Smooth muscle cell (in vitro differentiated cells): ENCODE results near the gene DES. TPM values are rescaled to one million over a fixed set of nuclear protein-coding genes. Genes with fewer than 3 reads are reported as not detected.

Source experiments
- DNase-seq: peaks from one replicate; lab custom pipeline; 2025; ENCODE audit not compliant: unreplicated experiment; lab: John Stamatoyannopoulos, UW
- H2AFZ ChIP-seq: fragments of 200-600 bp; sonication (generic); 2 replicates; pipeline ENCODE4 v1.6.0; 2016; ENCODE audit warnings: antibody characterized with exemption, low read depth, mild to moderate bottlenecking
- H3F3A ChIP-seq: fragments of 200-600 bp; sonication (generic); 2 replicates; pipeline ENCODE4 v1.6.0; 2017; ENCODE audit warnings: antibody characterized with exemption, low read depth
- H3K27ac ChIP-seq: fragments of 200-600 bp; sonication (generic); 2 replicates; pipeline ENCODE4 v1.5.1; 2016; ENCODE audit warnings: low read depth, mild to moderate bottlenecking
- H3K27me3 ChIP-seq: fragments of 200-600 bp; sonication (generic); 2 replicates; pipeline ENCODE4 v1.6.1; 2016; ENCODE audit warnings: low read depth, mild to moderate bottlenecking
- H3K36me3 ChIP-seq: fragments of 200-600 bp; sonication (generic); 2 replicates; pipeline ENCODE4 v1.5.1; 2016; ENCODE audit warnings: low read depth
- H3K4me1 ChIP-seq: fragments of 200-600 bp; sonication (generic); 2 replicates; pipeline ENCODE4 v1.5.1; 2016; ENCODE audit warnings: low read depth
- H3K4me2 ChIP-seq: fragments of 200-600 bp; sonication (generic); 2 replicates; pipeline ENCODE4 v1.6.0; 2016; ENCODE audit warnings: mild to moderate bottlenecking
- H3K4me3 ChIP-seq: fragments of 200-600 bp; sonication (generic); 2 replicates; pipeline ENCODE4 v1.5.1; 2016; ENCODE audit warnings: mild to moderate bottlenecking
- H3K79me2 ChIP-seq: fragments of 200-600 bp; sonication (generic); 2 replicates; pipeline ENCODE4 v1.6.0; 2016; ENCODE audit warnings: low read depth, mild to moderate bottlenecking
- H3K9ac ChIP-seq: fragments of 200-600 bp; sonication (generic); 2 replicates; pipeline ENCODE4 v1.6.0; 2016; ENCODE audit warnings: low read depth
- H3K9me3 ChIP-seq: fragments of 200-600 bp; sonication (generic); replicated peaks from 2 replicates; pipeline ENCODE4 v1.5.1; 2016; ENCODE audit warnings: low read depth
- H4K20me1 ChIP-seq: fragments of 200-600 bp; sonication (generic); 2 replicates; pipeline ENCODE4 v1.6.0; 2016; ENCODE audit warnings: low read depth
- CTCF ChIP-seq: fragments of 200-600 bp; sonication (generic); IDR thresholded peaks from 2 replicates; pipeline ENCODE4 v1.5.1; 2017; ENCODE audit warnings: borderline replicate concordance, mild to moderate bottlenecking, antibody characterized with exemption; ENCODE audit not compliant: insufficient read depth, poor library complexity, severe bottlenecking
- WGBS: methylation state at CpG from one replicate; pipeline ENCODE4 v1.1.7; 2016; ENCODE audit warnings: low lambda C conversion rate; 5-methylcytosine and 5-hydroxymethylcytosine counted together
- polyA plus RNA-seq: library from polyadenylated mRNA; unstranded; fragments of >200 nt; fragmentation: Nextera tagmentation; extraction: Ambion mirVana; gene quantifications from 2 replicates; pipeline ENCODE4 v1.2.1, GENCODE V29; 2016
- total RNA-seq: library from RNA; depleted of rRNA; stranded (reverse); fragments of >200 nt; gene quantifications from 2 replicates; pipeline ENCODE4 v1.2.3, GENCODE V29; 2014

DES gene
- total and polyA plus RNA-seq, 2 experiments from 2014 or later, result 103 to 109 TPM

- Histone ChIP-seq H4K20me1 (no peaks in the 10 kb centered on the region), H3K4me1 (peaks cover 4% of the 10 kb centered on the region), H3K4me3 (peak overlapping the region; percentile 87), H3F3A (no peaks in the 10 kb centered on the region), H3K4me2 (peak overlapping the region; percentile 99), H3K79me2 (no peaks in the 10 kb centered on the region), H3K27ac (peak overlapping the region; percentile 76), H3K9ac (peak overlapping the region; percentile 85), H3K9me3 (no peaks in the 10 kb centered on the region), H3K27me3 (no peaks in the 10 kb centered on the region), H3K36me3 (no peaks in the 10 kb centered on the region), H2AFZ (peak overlapping the region; percentile 95)
- TF ChIP-seq CTCF, result no peak
- 59% methylated on average over 19 of the region's 19 CpGs for WGBS
- DNase-seq, result no peak
These were observed 31.5 kb upstream of the DES start for GRCh38 chr2:219386532-219387280.

GRCh38 chr2:219387306-219388120 lies 30.7 kb upstream of the DES start, which contains the start of gene DNPEP:
TSS of gene DNPEP (minus strand) at chr2:219387912. CDS start at chr2:219387794, 118 bp downstream.
- DNase-seq, result peak; percentile 100
- peak within 1 kb of the TSS; percentile 85 for H3K9ac ChIP-seq
- H4K20me1 ChIP-seq, result no peaks in the 10 kb centered on the region
- H3K27me3 ChIP-seq, result no peaks in the 10 kb centered on the region
- WGBS, result under 1% methylated on average over 28 of the region's 76 CpGs
- no peaks in the 10 kb centered on the region for H3K36me3 ChIP-seq
- no peak for TF ChIP-seq CTCF
- peak within 1 kb of the TSS; percentile 95 for H2AFZ ChIP-seq
- peak within 1 kb of the TSS; percentile 76 for H3K27ac ChIP-seq
- H3K79me2 ChIP-seq, result no peaks in the 10 kb centered on the region
- H3F3A ChIP-seq, result no peaks in the 10 kb centered on the region
- H3K9me3 ChIP-seq, result no peaks in the 10 kb centered on the region
- peak within 1 kb of the TSS; percentile 87 for H3K4me3 ChIP-seq
- peaks cover 4% of the 10 kb centered on the region for H3K4me1 ChIP-seq
- H3K4me2 ChIP-seq, result peak within 1 kb of the TSS; percentile 99

GRCh38 chr2:219388121-219388906 lies 29.9 kb upstream of the DES start:
- Histone ChIP-seq H3K4me2 (peak overlapping the region; percentile 75), H3K27ac (no peak overlapping the region), H3K9ac (no peak overlapping the region), H3F3A (no peaks in the 10 kb centered on the region), H3K27me3 (no peaks in the 10 kb centered on the region), H3K36me3 (no peaks in the 10 kb centered on the region), H4K20me1 (no peaks in the 10 kb centered on the region), H2AFZ (peak overlapping the region; percentile 91), H3K4me1 (peaks cover 4% of the 10 kb centered on the region), H3K9me3 (no peaks in the 10 kb centered on the region), H3K79me2 (no peaks in the 10 kb centered on the region), H3K4me3 (peak overlapping the region; percentile 36)
- peak; percentile 54 for TF ChIP-seq CTCF
- DNase-seq, result peak; percentile 100
- 4% methylated on average over 27 of the region's 78 CpGs for WGBS
